ENCODE results near the gene B4GALT2. TPM values are rescaled to one million over a fixed set of nuclear protein-coding genes. Genes with fewer than 3 reads are reported as not detected.
A peak's percentile ranks its signal among the peaks of the same experiment; 100 is the strongest.

The B4GALT2 gene
- total and polyA plus RNA-seq, 9 of the 15 experiments (the other 6 are each of a cell fraction or from before 2014, with no cell fraction given): 1.3 to 86.8 (median 43.8) TPM

GRCh38 chr1:43946236-43947060 is 32.6 kb upstream of the B4GALT2 start, which contains the start of gene IPO13 (continued):
- TF ChIP-seq ZNF609 (CRISPR knock-in tag; IDR thresholded peaks at IDR 0.05; ENCODE audit: borderline replicate concordance) (no peak; the same call in 1 of the 2 replicates), SIN3B (IDR thresholded peaks at IDR 0.05; ENCODE audit: low read depth) (peak; percentile 72; the same call in 1 of the 2 replicates), RBM39 (optimal IDR thresholded peaks at IDR 0.05; ENCODE audit: low read depth, low read length) (no peak), ARHGAP35 (IDR thresholded peaks at IDR 0.05; ENCODE audit: partially characterized antibody) (no peak), POU5F1 (IDR thresholded peaks at IDR 0.05; ENCODE audit: borderline replicate concordance, low read depth, low read length, partially characterized antibody) (peak; percentile 33), CBFA2T3 (IDR thresholded peaks at IDR 0.05) (peak; percentile 18; the same call in 1 of the 2 replicates), JUNB (CRISPR knock-in tag; conservative IDR thresholded peaks at IDR 0.05) (no peak), RHOXF2B (CRISPR knock-in tag; conservative IDR thresholded peaks at IDR 0.05) (no peak)
- TF ChIP-seq, protein P1, sequence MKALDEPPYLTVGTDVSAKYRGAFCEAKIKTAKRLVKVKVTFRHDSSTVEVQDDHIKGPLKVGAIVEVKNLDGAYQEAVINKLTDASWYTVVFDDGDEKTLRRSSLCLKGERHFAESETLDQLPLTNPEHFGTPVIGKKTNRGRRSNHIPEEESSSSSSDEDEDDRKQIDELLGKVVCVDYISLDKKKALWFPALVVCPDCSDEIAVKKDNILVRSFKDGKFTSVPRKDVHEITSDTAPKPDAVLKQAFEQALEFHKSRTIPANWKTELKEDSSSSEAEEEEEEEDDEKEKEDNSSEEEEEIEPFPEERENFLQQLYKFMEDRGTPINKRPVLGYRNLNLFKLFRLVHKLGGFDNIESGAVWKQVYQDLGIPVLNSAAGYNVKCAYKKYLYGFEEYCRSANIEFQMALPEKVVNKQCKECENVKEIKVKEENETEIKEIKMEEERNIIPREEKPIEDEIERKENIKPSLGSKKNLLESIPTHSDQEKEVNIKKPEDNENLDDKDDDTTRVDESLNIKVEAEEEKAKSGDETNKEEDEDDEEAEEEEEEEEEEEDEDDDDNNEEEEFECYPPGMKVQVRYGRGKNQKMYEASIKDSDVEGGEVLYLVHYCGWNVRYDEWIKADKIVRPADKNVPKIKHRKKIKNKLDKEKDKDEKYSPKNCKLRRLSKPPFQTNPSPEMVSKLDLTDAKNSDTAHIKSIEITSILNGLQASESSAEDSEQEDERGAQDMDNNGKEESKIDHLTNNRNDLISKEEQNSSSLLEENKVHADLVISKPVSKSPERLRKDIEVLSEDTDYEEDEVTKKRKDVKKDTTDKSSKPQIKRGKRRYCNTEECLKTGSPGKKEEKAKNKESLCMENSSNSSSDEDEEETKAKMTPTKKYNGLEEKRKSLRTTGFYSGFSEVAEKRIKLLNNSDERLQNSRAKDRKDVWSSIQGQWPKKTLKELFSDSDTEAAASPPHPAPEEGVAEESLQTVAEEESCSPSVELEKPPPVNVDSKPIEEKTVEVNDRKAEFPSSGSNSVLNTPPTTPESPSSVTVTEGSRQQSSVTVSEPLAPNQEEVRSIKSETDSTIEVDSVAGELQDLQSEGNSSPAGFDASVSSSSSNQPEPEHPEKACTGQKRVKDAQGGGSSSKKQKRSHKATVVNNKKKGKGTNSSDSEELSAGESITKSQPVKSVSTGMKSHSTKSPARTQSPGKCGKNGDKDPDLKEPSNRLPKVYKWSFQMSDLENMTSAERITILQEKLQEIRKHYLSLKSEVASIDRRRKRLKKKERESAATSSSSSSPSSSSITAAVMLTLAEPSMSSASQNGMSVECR (CRISPR knock-in tag; IDR thresholded peaks at IDR 0.05): peak; percentile 99
- TF ChIP-seq, protein P2, sequence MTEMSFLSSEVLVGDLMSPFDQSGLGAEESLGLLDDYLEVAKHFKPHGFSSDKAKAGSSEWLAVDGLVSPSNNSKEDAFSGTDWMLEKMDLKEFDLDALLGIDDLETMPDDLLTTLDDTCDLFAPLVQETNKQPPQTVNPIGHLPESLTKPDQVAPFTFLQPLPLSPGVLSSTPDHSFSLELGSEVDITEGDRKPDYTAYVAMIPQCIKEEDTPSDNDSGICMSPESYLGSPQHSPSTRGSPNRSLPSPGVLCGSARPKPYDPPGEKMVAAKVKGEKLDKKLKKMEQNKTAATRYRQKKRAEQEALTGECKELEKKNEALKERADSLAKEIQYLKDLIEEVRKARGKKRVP (CRISPR knock-in tag; IDR thresholded peaks at IDR 0.05): 0 out of 2 replicates have a peak, but pooled peaks have one; percentile 56
- TF ChIP-seq, protein P3, sequence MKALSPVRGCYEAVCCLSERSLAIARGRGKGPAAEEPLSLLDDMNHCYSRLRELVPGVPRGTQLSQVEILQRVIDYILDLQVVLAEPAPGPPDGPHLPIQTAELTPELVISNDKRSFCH (CRISPR knock-in tag; IDR thresholded peaks at IDR 0.05): no peak
- TF ChIP-seq, protein P3 (tag; IDR thresholded peaks at IDR 0.05): peak; percentile 92
- TF ChIP-seq, protein P4, sequence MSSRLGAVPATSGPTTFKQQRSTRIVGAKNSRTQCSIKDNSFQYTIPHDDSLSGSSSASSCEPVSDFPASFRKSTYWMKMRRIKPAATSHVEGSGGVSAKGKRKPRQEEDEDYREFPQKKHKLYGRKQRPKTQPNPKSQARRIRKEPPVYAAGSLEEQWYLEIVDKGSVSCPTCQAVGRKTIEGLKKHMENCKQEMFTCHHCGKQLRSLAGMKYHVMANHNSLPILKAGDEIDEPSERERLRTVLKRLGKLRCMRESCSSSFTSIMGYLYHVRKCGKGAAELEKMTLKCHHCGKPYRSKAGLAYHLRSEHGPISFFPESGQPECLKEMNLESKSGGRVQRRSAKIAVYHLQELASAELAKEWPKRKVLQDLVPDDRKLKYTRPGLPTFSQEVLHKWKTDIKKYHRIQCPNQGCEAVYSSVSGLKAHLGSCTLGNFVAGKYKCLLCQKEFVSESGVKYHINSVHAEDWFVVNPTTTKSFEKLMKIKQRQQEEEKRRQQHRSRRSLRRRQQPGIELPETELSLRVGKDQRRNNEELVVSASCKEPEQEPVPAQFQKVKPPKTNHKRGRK (tag; IDR thresholded peaks at IDR 0.05): no peak

Measured in K562 (cell line).